Measurements from ENCODE around the gene ADH7.
"Not testable (repeated sequence)": the region's sequence is repeated elsewhere in the genome, so short reads cannot be mapped to it uniquely, and the experiment has no call there.

The ADH7 gene

GRCh38 chr4:99379571-99379970 lies 55.6 kb downstream of the ADH7 start:
- no peak for DNase-seq (ENCODE audit: low read depth in 2 of 2)

- no peak for DNase-seq (ENCODE audit: low read depth in 2 of 2)
Measured at GRCh38 chr4:99378876-99379275, 56.3 kb downstream of the ADH7 start.

GRCh38 chr4:99377341-99377740 lies 57.8 kb downstream of the ADH7 start:
- DNase-seq (ENCODE audit: low read depth in 2 of 2) = not testable (repeated sequence)

GRCh38 chr4:99372464-99372863 lies 62.7 kb downstream of the ADH7 start:
- not testable (repeated sequence) for DNase-seq (ENCODE audit: low read depth in 2 of 2)

GRCh38 chr4:99367817-99368216 lies 67.3 kb downstream of the ADH7 start:
- not testable (repeated sequence) for DNase-seq (ENCODE audit: low read depth in 2 of 2)

GRCh38 chr4:99366491-99366890 lies 68.7 kb downstream of the ADH7 start:
- DNase-seq (ENCODE audit: low read depth in 2 of 2) = no peak

GRCh38 chr4:99362768-99363167 lies 72.4 kb downstream of the ADH7 start:
- no peak for DNase-seq (ENCODE audit: low read depth in 2 of 2)

Data from stimulated activated CD4-positive, alpha-beta T cell treated with anti-CD3 and anti-CD28 coated beads, Interleukin-4, amount 100 ng/mL, for 48 hours (primary cell).